Skeletal muscle tissue (tissue), 4 donors: ENCODE data around the gene TBC1D21. TPM values are rescaled to one million over a fixed set of nuclear protein-coding genes. Genes with fewer than 3 reads are reported as not detected.

Experiments used
- H3K27ac ChIP-seq: one replicate; pipeline ENCODE4 v1.7.0; 2013; ENCODE audit warnings: mild to moderate bottlenecking, low read depth, low read length, inconsistent platforms
- H3K27me3 ChIP-seq, 3 donors: one replicate each; pipeline ENCODE4 v1.7.0; 2013; ENCODE audit warnings: low read length in 3 of 3; ENCODE audit not compliant: control insufficient read depth in 3 of 3, insufficient read depth in 3 of 3
- H3K36me3 ChIP-seq, 3 donors: one replicate each; pipeline ENCODE4 v1.7.0; 2013; ENCODE audit warnings: low read length in 3 of 3; ENCODE audit not compliant: control insufficient read depth in 3 of 3, insufficient read depth in 3 of 3
- H3K4me1 ChIP-seq, 3 donors: one replicate each; pipeline ENCODE4 v1.7.0; 2013; ENCODE audit warnings: low read length in 3 of 3, mild to moderate bottlenecking in 3 of 3; ENCODE audit not compliant: control insufficient read depth in 3 of 3, insufficient read depth in 3 of 3
- H3K4me3 ChIP-seq, 3 donors: one replicate each; pipeline ENCODE4 v1.7.0; 2013; ENCODE audit warnings: low read length in 3 of 3
- H3K9ac ChIP-seq, 3 donors: one replicate each; pipeline ENCODE4 v1.7.0; 2013; ENCODE audit warnings: low read length in 3 of 3, mild to moderate bottlenecking in 3 of 3, moderate library complexity in 2 of 3, low read depth in 1 of 3
- H3K9me3 ChIP-seq, 3 donors: one replicate each; pipeline ENCODE4 v1.7.0; 2013; ENCODE audit warnings: low read length in 3 of 3; ENCODE audit not compliant: control insufficient read depth in 3 of 3
- total RNA-seq: library from RNA; depleted of rRNA; stranded (reverse); fragments of >200 nt; gene quantifications from one replicate; pipeline ENCODE4 v1.2.3, GENCODE V29; 2014
- donor health status: Osteomylitis.

The TBC1D21 gene
- total RNA-seq, 1 donor from 2014 or later: not detected

- Histone ChIP-seq H3K9me3 (no peaks in the 10 kb centered on the region), H3K27me3 (peaks cover 0 to 17% (median 0%) of the 10 kb centered on the region in 3 donors), H3K9ac (no peak overlapping the region), H3K36me3 (no peaks in the 10 kb centered on the region), H3K4me1 (no peaks in the 10 kb centered on the region), H3K4me3 (no peak overlapping the region), H3K27ac (no peak overlapping the region)
These were observed 26.1 kb downstream of the TBC1D21 start for GRCh38 chr15:73899197-73900094.

GRCh38 chr15:73900095-73900712, 26.8 kb downstream of the TBC1D21 start:
- Histone ChIP-seq H3K9me3 (no peaks in the 10 kb centered on the region), H3K4me1 (no peaks in the 10 kb centered on the region), H3K9ac (no peak overlapping the region), H3K27ac (no peak overlapping the region), H3K36me3 (no peaks in the 10 kb centered on the region), H3K4me3 (no peak overlapping the region), H3K27me3 (peaks cover 0 to 15% (median 0%) of the 10 kb centered on the region in 3 donors)

- Histone ChIP-seq H3K9ac (no peak overlapping the region), H3K4me3 (no peak overlapping the region), H3K9me3 (no peaks in the 10 kb centered on the region), H3K36me3 (no peaks in the 10 kb centered on the region), H3K27me3 (peaks cover 0 to 6% (median 0%) of the 10 kb centered on the region in 3 donors), H3K4me1 (no peaks in the 10 kb centered on the region), H3K27ac (no peak overlapping the region)
These were observed 27.9 kb downstream of the TBC1D21 start for GRCh38 chr15:73901126-73901810.

GRCh38 chr15:73902121-73903020, 29.0 kb downstream of the TBC1D21 start:
- Histone ChIP-seq H3K4me3 (no peak overlapping the region), H3K9me3 (no peaks in the 10 kb centered on the region), H3K27me3 (peaks cover 0 to 6% (median 0%) of the 10 kb centered on the region in 3 donors), H3K27ac (no peak overlapping the region), H3K9ac (no peak overlapping the region), H3K4me1 (no peaks in the 10 kb centered on the region), H3K36me3 (no peaks in the 10 kb centered on the region)

GRCh38 chr15:73904026-73904815, 30.9 kb downstream of the TBC1D21 start:
- peaks cover 0 to 6% (median 2%) of the 10 kb centered on the region in 3 donors for H3K4me1 ChIP-seq
- H3K27me3 ChIP-seq: peaks cover 0 to 6% (median 0%) of the 10 kb centered on the region in 3 donors
- no peak overlapping the region for H3K27ac ChIP-seq
- H3K9me3 ChIP-seq: no peaks in the 10 kb centered on the region
- no peak overlapping the region for H3K9ac ChIP-seq
- no peak overlapping the region for H3K4me3 ChIP-seq
- no peaks in the 10 kb centered on the region for H3K36me3 ChIP-seq

- H3K27me3 ChIP-seq: peaks cover 0 to 6% (median 0%) of the 10 kb centered on the region in 3 donors
- no peaks in the 10 kb centered on the region for H3K9me3 ChIP-seq
- no peaks in the 10 kb centered on the region for H3K36me3 ChIP-seq
- H3K27ac ChIP-seq: no peak overlapping the region
- H3K9ac ChIP-seq: no peak overlapping the region
- H3K4me3 ChIP-seq: no peak overlapping the region
- H3K4me1 ChIP-seq: peaks cover 0 to 6% (median 2%) of the 10 kb centered on the region in 3 donors
These were observed 32.0 kb downstream of the TBC1D21 start for GRCh38 chr15:73905225-73905827.

- H3K36me3 ChIP-seq: no peaks in the 10 kb centered on the region
- no peak overlapping the region for H3K9ac ChIP-seq
- H3K27ac ChIP-seq: no peak overlapping the region
- H3K9me3 ChIP-seq: no peaks in the 10 kb centered on the region
- no peak overlapping the region for H3K4me3 ChIP-seq
- peaks cover 0 to 12% (median 0%) of the 10 kb centered on the region in 3 donors for H3K27me3 ChIP-seq
- peaks cover 0 to 6% (median 2%) of the 10 kb centered on the region in 3 donors for H3K4me1 ChIP-seq
These were observed 33.1 kb downstream of the TBC1D21 start for GRCh38 chr15:73906346-73907034.

- H3K4me3 ChIP-seq: no peak overlapping the region
- H3K9me3 ChIP-seq: no peaks in the 10 kb centered on the region
- peaks cover 0 to 14% (median 3%) of the 10 kb centered on the region in 3 donors for H3K27me3 ChIP-seq
- no peak overlapping the region for H3K27ac ChIP-seq
- peaks cover 0 to 6% (median 2%) of the 10 kb centered on the region in 3 donors for H3K4me1 ChIP-seq
- no peak overlapping the region for H3K9ac ChIP-seq
- no peaks in the 10 kb centered on the region for H3K36me3 ChIP-seq
These were observed 33.7 kb downstream of the TBC1D21 start for GRCh38 chr15:73907035-73907408.
